CD4-positive, alpha-beta T cell treated with Interleukin-4 for 1 hour (primary cell): ENCODE data around the gene RAPGEF1.

ENCODE experiments used
- DNase-seq, 2 donors: peaks; one replicate each; pipeline ENCODE4 v3.0.0-alpha.2; 2020 to 2022

RAPGEF1 gene

GRCh38 chr9:131745610-131746009 lies 5.7 kb upstream of the RAPGEF1 start:
- no peak for DNase-seq

- no peak for DNase-seq
Measured at GRCh38 chr9:131744720-131745201, 4.9 kb upstream of the RAPGEF1 start.

GRCh38 chr9:131744171-131744719 lies 4.4 kb upstream of the RAPGEF1 start:
- DNase-seq: no peak

- no peak for DNase-seq
Measured at GRCh38 chr9:131743501-131743900, 3.6 kb upstream of the RAPGEF1 start.

- DNase-seq: no peak
Measured at GRCh38 chr9:131743096-131743495, 3.2 kb upstream of the RAPGEF1 start.

- DNase-seq: no peak
Measured at GRCh38 chr9:131740898-131741297, 1.0 kb upstream of the RAPGEF1 start.

DNA sequence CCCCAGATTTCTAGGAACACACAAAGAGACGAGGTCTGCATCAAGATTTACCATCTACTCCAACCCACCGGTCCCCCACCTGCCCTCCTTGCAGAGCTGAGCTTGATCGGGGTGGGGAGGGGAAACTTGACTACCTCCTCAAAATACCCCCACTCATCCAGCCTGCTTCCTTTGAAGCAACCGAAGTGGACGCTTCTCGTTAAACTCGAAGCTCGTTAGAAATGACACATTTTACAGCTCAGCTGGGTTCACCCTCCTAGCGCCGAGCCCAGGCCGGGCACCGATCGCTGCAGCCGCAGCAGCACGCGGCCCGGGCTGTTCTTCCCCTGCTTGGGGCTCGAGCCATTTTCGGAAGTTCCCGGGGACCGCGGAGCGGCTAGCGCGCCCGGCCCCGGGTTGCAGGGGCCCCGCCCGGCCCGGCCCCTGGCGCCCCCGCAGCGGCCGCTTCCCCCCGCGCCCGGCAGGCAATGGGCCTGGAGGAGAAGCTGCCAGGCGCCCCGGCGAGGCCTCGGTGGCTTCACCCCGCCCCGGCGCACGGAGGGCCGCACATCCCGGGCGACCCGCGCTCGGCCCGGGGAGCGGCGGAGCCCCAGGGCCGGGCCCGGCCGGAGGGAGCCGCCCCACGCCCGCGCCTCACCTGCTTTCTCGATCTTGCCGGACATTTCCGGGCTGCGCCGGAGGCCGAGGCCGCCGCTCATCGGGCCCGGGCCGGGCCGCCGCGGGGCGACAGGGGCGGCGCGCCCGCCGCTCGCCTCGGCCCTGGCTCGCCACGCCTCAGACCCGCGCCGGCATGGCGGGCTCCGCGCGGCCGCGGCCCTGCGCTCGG lies 530 bp downstream of the RAPGEF1 start:
- peak; percentile 40 to 52 for DNase-seq

GRCh38 chr9:131738293-131739132 lies 1.4 kb downstream of the RAPGEF1 start:
- no peak for DNase-seq

DNA sequence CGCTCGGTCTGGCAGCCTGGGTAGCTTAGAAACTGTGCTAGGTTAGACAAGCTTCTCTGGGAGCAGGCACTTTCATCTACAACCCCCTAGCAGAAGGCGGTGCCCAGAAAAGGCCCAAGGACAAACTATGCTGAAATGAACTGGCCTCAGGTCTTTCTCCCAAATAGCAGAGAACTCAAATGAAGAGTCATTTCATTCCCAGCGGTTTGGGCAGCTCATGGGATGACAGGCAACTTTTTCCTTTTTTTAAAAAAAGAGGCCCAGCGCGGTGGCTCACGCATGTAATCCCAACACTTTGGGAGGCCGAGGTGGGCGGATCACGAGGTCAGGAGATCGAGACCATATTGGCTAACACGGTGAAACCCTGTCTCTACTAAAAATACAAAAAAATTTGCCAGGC lies 2.5 kb downstream of the RAPGEF1 start:
- no peak for DNase-seq

- DNase-seq: no peak
Measured at GRCh38 chr9:131736431-131736830, 3.4 kb downstream of the RAPGEF1 start.

DNA sequence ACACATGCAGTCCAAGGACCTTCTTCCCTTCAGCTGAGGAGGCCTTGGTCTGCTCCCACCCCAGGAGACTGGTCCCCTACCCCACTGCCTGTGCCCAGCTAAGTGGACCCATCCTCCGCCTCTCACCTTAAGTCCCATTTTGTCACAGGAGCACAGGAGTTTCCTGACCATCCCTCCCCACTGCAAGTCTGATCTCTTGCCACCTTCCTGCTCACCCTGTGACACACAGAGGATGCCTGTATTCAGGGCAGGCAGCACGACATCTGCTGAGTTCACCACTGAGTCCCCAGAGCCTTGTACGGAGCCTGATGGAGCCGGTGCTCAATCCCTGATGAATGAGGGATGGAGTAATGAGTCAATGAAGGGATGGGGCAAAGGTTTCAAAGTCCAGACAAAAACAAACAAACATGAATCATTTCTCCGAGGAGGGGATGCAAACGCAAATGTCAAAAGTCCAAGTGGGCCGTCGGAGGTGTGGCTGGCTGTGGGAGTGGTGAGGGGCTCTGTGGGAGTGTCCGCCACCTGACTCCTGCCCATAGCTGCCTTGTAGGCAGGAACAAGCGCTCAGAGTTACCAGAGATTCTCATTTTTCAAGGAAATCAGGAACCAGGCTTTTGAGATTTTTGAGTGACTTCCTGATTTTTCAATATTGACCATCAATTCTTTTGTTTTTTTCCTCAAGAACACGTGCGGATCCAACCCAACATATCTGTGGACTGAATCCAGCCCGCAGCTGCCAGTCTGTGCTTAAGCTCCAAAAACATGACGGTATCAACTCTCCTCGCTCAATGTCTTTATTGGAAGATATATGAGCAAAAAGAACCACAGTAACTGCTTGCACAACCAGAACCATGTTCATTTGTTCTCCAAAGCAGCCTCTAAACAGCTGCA lies 4.4 kb downstream of the RAPGEF1 start:
- DNase-seq: no peak

- peak in 1 of 2 donors; percentile 25 for DNase-seq
Measured at GRCh38 chr9:131734781-131735180, 5.1 kb downstream of the RAPGEF1 start.

DNA sequence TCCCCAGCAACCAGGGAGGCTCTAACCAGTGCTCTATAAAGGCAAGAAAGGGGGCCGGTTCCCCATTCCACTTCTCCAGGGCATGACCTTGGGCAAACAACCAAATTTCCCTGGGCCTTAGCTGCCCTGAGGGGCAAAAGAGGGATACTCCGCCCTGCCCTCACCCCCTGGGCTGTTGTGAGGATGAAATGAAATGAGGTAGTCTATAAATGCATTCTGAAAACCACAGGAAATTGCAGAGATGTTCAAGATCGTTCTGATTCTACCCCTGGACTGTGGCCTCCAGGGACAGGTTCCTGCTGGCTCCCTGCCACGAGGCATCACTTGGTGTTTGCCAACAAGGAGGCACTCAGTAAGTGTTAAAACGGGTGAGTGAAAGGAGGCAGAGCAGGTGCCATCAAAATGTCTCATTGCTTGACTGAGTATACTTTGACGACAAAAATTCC lies 5.7 kb downstream of the RAPGEF1 start:
- peak; percentile 64 to 79 for DNase-seq

DNA sequence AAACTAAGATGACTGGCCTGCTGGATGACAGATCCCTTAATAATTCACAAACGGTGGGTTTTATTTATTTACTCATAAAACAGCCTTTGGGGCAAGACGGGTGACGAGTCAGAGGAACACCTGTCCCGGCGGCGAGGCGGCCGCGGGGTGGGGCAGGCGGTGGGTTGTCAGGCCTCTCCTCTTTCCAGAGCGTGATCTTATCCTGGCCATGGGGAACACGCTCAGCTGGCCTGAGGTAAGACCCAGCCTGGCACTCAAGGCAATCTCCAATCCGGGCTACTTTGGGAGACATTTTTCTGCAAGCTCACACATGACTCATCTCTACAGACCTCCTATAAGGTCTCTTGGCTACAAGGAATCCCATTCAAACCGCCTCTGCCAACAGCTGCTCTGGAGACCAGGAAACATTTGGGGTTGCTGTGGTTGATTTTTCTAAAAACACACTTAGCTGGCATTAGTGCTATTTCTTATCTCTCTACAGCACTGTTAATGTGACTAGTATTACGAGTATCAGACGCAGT lies 6.3 kb downstream of the RAPGEF1 start:
- DNase-seq: peak; percentile 52 to 69

- peak; percentile 81 to 87 for DNase-seq
Measured at GRCh38 chr9:131732636-131733289, 7.1 kb downstream of the RAPGEF1 start.

- DNase-seq: no peak
Measured at GRCh38 chr9:131732061-131732526, 7.8 kb downstream of the RAPGEF1 start.

GRCh38 chr9:131731644-131732043 lies 8.2 kb downstream of the RAPGEF1 start:
- peak in 1 of 2 donors; percentile 69 for DNase-seq

- DNase-seq: no peak
Measured at GRCh38 chr9:131731237-131731636, 8.6 kb downstream of the RAPGEF1 start.

DNA sequence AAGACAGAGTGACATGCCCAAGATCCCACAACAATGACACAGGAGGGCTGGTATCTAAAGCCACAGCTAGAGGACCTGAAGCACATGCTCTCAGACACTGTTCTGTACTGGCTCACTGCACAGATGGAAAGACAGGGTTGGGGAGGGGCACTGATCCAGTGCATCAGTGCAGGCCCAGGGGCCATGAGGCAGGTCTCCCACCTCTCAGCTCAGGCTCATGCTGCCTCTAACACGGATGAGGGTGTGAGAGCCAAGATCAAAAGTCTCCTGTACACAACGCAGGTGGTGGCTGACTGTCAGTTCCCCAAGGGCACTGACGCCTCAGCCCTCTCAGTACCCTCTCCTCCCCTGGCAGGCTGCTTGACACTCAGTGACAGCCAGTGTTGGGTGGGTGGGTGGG lies 10.9 kb downstream of the RAPGEF1 start:
- peak in 1 of 2 donors; percentile 82 for DNase-seq

GRCh38 chr9:131728546-131728910 lies 11.3 kb downstream of the RAPGEF1 start:
- DNase-seq: peak in 1 of 2 donors; percentile 62

- peak in 1 of 2 donors; percentile 31 for DNase-seq
Measured at GRCh38 chr9:131727795-131728545, 11.9 kb downstream of the RAPGEF1 start.
